NB4 (cell line): ENCODE measurements around the gene RAB42.

ENCODE experiments used
- DNase-seq: peaks from one replicate; pipeline ENCODE4 v3.0.0; 2010; ENCODE audit warnings: low read depth
- H3K4me3 ChIP-seq: one replicate; pipeline ENCODE4 v1.5.1; 2011; ENCODE audit warnings: mild to moderate bottlenecking, low read depth, low read length, moderate library complexity
- MYC ChIP-seq: IDR thresholded peaks from 2 replicates; pipeline ENCODE4 v1.6.1; 2011; ENCODE audit warnings: low read depth, low read length
- POLR2A ChIP-seq: IDR thresholded peaks from 2 replicates; pipeline ENCODE4 v1.6.1; 2011; ENCODE audit warnings: mild to moderate bottlenecking; ENCODE audit not compliant: insufficient read length; ENCODE audit errors: extremely low read depth
- TF ChIP-seq, protein P1 (sequence below): IDR thresholded peaks from 2 replicates; pipeline ENCODE4 v1.6.1; 2011; ENCODE audit warnings: low read depth, low read length
- TF ChIP-seq, protein P2 (sequence below): IDR thresholded peaks from one replicate; pipeline ENCODE4 v1.5.1; 2012; ENCODE audit warnings: low read depth, low read length

RAB42 gene

GRCh38 chr1:28573564-28573963 lies 18.5 kb upstream of the RAB42 start:
- no peak overlapping the region for H3K4me3 ChIP-seq
- no peak for TF ChIP-seq POLR2A
- TF ChIP-seq, protein P1, sequence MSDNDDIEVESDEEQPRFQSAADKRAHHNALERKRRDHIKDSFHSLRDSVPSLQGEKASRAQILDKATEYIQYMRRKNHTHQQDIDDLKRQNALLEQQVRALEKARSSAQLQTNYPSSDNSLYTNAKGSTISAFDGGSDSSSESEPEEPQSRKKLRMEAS, result no peak
- TF ChIP-seq, protein P2, sequence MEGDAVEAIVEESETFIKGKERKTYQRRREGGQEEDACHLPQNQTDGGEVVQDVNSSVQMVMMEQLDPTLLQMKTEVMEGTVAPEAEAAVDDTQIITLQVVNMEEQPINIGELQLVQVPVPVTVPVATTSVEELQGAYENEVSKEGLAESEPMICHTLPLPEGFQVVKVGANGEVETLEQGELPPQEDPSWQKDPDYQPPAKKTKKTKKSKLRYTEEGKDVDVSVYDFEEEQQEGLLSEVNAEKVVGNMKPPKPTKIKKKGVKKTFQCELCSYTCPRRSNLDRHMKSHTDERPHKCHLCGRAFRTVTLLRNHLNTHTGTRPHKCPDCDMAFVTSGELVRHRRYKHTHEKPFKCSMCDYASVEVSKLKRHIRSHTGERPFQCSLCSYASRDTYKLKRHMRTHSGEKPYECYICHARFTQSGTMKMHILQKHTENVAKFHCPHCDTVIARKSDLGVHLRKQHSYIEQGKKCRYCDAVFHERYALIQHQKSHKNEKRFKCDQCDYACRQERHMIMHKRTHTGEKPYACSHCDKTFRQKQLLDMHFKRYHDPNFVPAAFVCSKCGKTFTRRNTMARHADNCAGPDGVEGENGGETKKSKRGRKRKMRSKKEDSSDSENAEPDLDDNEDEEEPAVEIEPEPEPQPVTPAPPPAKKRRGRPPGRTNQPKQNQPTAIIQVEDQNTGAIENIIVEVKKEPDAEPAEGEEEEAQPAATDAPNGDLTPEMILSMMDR, result no peak
- no peak for TF ChIP-seq MYC
- no peak for DNase-seq

- H3K4me3 ChIP-seq, result no peak overlapping the region
- TF ChIP-seq, protein P1, result no peak
- TF ChIP-seq MYC (no peak), POLR2A (no peak)
- TF ChIP-seq, protein P2, result no peak
- DNase-seq, result peak; percentile 54
Observed at GRCh38 chr1:28577052-28577678, 14.9 kb upstream of the RAB42 start.

GRCh38 chr1:28577738-28578536 lies 14.1 kb upstream of the RAB42 start:
- TF ChIP-seq, protein P1, result no peak
- TF ChIP-seq, protein P2, result no peak
- no peak for TF ChIP-seq MYC
- no peak for TF ChIP-seq POLR2A
- H3K4me3 ChIP-seq, result no peak overlapping the region
- peak; percentile 34 for DNase-seq

DNA sequence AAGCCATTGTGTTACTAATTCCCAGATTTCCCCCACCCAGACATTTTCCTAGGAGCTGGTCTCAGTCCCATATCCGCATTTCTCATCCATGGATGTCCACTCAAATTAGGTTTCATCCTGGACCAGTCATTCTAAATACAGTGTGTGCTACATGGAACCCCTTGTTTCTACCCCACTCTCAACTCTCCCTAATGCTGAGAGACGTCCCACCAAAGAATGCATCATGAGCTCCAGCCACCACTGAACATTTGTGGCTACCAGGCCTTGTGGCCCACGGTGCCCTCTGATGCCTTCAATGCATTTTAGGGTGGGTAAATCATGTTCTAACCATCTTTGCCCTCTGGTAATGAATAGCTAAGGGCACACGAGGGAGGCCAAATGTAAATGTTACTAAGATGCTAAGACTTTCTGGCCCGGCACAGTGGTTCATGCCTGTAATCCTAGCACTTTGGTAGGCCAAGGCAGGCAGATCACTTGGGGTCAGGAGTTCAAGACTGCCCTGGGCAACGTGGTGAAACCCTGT lies 13.3 kb upstream of the RAB42 start:
- TF ChIP-seq POLR2A, result no peak
- TF ChIP-seq MYC, result no peak
- TF ChIP-seq, protein P2, result no peak
- TF ChIP-seq, protein P1, result no peak
- peak overlapping the region; percentile 100 for H3K4me3 ChIP-seq
- DNase-seq, result no peak

- DNase-seq, result no peak
- peak overlapping the region; percentile 100 for H3K4me3 ChIP-seq
- TF ChIP-seq, protein P2, result no peak
- no peak for TF ChIP-seq POLR2A
Observed at GRCh38 chr1:28579401-28579800, 12.7 kb upstream of the RAB42 start.
